NCI-H146 (cell line): ENCODE measurements around the gene GATD1.

Source experiments
- DNase-seq: peaks from one replicate; lab custom pipeline; 2025; lab: John Stamatoyannopoulos, UW

The GATD1 gene

DNA sequence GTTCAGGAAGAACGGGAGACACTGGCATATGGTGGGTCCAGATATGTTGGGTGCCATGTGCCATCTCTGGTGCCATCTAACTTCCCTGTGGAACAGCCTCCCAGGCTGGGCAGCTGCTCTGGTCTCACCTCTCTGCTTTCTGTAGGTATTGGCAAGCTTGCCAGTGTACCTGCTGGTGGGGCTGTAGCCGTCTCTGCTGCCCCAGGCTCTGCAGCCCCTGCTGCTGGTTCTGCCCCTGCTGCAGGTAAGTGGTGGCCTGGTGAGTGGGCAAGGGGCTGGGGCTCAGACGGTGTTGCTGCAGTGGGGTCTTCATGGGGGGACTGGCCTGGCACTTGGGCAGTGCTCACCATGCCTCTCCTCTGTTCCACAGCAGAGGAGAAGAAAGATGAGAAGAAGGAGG is 35.1 kb upstream of the GATD1 start:
- no peak for DNase-seq

- no peak for DNase-seq
Observed at GRCh38 chr11:811446-812245, 34.4 kb upstream of the GATD1 start.

DNA sequence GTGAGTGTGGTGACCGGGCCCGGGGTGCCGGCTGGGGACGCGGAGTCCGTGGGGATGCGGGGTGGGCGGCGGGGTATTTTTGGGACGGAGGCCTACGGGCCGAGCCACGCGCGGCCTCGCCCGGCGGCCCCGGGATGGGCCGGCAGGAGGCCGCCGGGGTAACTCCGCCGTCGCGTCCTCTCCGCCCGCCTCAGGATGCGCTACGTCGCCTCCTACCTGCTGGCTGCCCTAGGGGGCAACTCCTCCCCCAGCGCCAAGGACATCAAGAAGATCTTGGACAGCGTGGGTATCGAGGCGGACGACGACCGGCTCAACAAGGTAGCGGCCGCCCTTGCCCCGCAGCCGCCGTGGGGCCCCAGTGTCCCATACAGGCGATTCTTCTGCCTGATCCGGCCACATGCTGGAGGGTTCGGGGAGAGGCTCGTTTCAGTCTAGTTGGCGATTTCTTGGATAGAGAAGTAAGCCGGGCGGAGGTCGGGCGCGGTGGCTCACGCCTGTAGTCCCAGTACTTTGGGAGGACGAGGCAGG is 32.8 kb upstream of the GATD1 start:
- DNase-seq: peak; percentile 31

GRCh38 chr11:809287-810039 is 32.2 kb upstream of the GATD1 start, which contains the start of gene RPLP2:
Gene RPLP2, plus strand, starts transcription at chr11:809967. Its CDS starts 268 bp downstream, at chr11:810235.
- peak; percentile 96 for DNase-seq

DNA sequence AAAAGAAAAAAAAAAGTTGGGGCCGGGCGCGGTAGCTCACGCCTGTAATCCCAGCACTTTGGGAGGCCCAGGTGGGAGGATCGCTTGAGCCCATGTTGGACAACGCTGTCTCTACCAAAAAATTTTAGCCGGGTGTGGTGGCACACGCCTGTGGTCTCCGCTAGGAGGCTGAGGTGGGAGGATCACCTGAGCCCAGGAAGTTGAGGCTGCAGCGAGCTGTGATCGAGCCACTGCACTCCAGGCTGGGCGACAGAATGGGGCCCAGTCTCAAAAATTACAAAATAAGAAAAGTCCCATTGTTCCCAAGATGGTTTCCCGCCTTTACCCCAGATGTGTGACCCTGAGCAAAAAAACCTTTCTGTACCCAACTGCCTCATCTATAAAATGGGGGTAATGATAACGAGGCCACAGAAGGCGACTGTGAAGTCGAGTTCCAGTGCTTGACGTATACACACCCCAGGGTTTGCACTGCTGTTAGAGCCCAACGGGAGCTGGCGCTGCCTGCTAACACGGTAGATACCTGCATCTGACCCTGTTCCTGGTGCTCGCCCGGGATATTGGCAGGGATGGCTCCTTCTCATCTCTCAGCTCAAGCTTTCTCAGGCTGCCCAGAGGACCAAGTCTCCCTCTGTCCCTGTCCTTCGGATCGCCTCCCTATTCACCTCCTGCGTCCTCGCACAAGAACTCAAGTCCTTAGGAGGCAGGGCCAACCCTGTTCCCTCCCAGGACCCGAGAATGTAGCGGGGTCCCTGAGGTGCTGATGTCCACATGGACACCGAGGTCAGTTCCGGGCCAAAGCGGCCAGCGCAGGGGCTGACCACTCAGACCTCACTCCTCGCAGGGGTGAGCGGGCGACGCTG is 31.4 kb upstream of the GATD1 start:
- DNase-seq: no peak

GRCh38 chr11:804599-804964 is 27.3 kb upstream of the GATD1 start:
- no peak for DNase-seq

DNA sequence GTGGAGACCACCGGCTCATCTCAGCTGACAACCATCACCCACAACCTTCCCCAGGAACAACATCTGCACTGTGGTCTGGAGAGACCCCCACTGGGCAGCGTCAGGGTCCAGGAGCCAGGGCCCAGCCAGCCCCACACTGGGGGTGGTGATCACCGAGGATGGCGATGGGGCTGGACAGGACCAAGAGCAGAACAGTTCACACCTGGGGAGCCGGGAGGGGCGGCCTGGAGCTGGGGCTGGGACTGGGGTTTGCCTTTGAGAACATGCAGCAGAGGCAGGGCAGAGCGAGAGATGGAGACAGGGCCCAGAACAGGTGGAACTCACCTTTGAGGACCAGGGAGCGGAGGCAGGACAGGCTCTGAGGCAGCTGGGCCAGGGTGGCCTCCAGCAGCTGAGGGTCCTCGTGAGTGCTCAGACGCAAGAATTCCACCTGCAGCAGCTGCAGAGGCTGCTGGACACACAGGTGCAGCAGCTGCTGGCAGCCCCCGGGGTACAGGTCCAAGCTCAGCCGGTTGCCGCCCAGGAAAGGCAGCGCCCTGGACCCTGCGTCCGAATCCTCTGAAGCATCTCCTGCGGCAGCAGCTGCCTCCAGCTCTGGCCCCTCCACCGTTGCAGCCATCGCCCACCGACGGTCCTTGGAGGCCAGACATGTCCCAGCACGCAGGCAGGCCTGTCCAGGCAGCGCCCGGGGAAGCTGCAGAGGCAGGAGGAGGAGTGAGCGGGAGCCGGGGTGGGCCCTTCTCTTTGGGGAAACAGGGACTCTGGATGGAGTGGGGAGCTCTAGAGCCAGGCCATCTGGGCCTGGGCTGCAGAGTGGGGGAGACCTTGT is 26.7 kb upstream of the GATD1 start:
- DNase-seq: peak; percentile 82

GRCh38 chr11:803467-803742 is 26.1 kb upstream of the GATD1 start:
- DNase-seq: no peak

- DNase-seq: no peak
Observed at GRCh38 chr11:802693-803466, 25.6 kb upstream of the GATD1 start.

- no peak for DNase-seq
Observed at GRCh38 chr11:802018-802617, 24.8 kb upstream of the GATD1 start.

DNA sequence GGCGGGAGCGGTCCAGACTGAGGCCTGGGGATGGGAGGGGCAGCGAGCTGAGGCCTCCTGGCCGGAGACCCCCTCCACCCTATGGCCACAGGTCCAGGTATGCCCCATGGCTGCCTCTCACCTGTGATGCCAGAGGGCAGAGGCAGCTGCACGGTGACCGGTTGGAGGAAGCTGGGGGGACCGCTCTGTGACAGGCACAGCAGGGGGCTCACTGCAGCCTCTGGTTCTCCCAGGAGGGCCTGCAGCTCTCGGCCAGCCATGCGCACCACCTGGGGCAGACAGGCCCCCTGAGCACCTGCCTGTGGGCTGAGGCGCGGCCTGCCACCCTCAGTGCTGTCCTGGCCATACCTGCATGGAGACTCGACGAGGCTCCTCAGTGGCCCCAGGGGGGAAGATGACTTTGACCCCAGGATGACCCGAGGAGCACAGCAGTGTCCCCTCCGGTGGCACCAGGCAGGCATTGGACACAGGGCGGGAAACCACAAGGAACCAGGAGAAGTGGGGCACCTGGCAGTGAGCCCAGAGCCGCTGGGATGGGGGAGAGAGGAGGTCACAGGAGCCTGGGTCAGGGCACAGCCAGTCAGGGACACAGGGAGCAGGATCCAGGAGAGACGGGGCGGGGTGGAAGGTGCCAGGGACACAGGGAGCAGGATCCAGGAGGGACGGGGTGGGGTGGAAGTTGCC is 24.0 kb upstream of the GATD1 start:
- no peak for DNase-seq

DNA sequence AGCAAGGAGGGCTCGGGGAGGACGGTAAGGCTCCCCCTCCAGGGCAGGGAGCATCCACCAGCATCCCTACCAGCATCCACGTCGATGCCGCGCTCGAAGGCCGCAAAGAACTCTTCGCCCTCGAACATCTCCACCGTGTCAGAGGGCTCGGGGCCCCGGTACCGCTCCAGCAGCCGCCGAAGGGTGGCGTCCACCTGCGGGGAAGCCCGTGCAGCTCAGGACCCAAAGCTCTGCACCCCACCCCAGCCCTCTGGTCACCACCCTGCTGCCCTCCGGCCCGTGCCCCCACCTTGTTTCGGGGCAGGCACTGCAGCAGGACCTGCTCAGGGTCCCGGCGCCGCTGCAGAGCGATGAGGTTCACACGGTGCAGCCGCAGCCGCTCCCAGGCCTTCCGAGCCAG is 23.2 kb upstream of the GATD1 start:
- DNase-seq: no peak

GRCh38 chr11:799641-800316 is 22.5 kb upstream of the GATD1 start:
- no peak for DNase-seq

DNA sequence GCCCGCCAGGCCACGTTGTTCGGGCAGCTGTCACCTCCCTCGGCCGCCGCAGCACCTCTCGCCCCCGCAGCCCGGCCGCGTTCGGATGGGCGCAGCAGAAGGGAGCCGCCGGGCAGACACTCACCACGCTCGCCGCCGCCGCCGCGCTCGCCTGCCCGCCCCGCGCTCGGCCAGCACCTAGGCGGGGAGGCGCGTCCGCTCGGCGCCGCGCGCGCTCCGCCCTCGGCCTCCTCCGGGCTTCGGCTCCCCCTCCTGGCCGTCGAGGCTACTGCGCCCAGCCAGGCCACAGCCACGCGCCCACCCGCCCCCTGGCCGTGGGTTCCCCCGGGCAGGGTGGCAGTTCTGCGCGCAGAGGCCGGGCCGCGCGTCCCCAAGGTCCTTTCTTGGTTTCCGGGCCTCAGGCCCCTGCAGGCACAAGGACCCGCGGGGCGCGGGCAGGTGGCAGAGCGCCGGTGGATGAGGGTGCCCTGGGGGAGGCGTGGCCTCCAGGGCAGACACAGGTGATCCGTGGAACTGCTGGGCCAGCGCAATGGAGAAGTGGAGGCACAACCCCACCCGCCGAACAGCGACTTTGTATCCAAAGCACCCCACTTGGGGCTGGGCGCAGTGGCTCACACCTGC is 20.9 kb upstream of the GATD1 start, which contains the start of gene SLC25A22:
Gene SLC25A22, minus strand, starts transcription at position 189 of the 621 bp plus-strand sequence. CDS start 3,275 bp downstream, outside the sequence.
- peak; percentile 76 for DNase-seq

GRCh38 chr11:797296-798092 is 20.2 kb upstream of the GATD1 start:
- DNase-seq: peak; percentile 91

GRCh38 chr11:796565-797295 is 19.4 kb upstream of the GATD1 start:
- DNase-seq: no peak
